Stimulated activated naive CD8-positive, alpha-beta T cell treated with anti-CD3 and anti-CD28 coated beads, Interleukin-15, amount 100 ng/mL, for 72 hours (primary cell): ENCODE data around the gene CYSRT1.

Source experiments
- ATAC-seq: fragments of 150-1000 bp; cut with Tn5 transposase; 2 replicates; pipeline ENCODE4 v1.10.0; 2021; ENCODE audit warnings: mild to moderate bottlenecking, moderate library complexity
- DNase-seq, 2 donors: peaks; one replicate each; pipeline ENCODE4 v3.0.0; 2021 to 2022
- H3K27ac Mint-ChIP-seq, 2 donors: one replicate each; pipeline ENCODE4 v1.8.0; 2022; ENCODE audit warnings: mild to moderate bottlenecking in 2 of 2, mixed read lengths in 2 of 2, moderate library complexity in 2 of 2
- H3K27me3 Mint-ChIP-seq: one replicate; pipeline ENCODE4 v1.8.0; 2022; ENCODE audit warnings: mixed read lengths
- H3K4me1 Mint-ChIP-seq: one replicate; pipeline ENCODE4 v1.8.0; 2022; ENCODE audit warnings: mild to moderate bottlenecking, mixed read lengths
- H3K4me3 Mint-ChIP-seq, 2 donors: one replicate each; pipeline ENCODE4 v1.8.0; 2022; ENCODE audit warnings: mild to moderate bottlenecking in 2 of 2, mixed read lengths in 2 of 2, moderate library complexity in 1 of 2
- H3K9me3 Mint-ChIP-seq, 2 donors: one replicate each; pipeline ENCODE4 v1.8.0; 2022; ENCODE audit warnings: mixed read lengths in 2 of 2

CYSRT1 gene

GRCh38 chr9:137198902-137199283 lies 26.1 kb upstream of the CYSRT1 start:
- H3K27me3 Mint-ChIP-seq, result peaks cover 15% of the 10 kb centered on the region
- DNase-seq, result no peak
- ATAC-seq, result no peak
- H3K9me3 Mint-ChIP-seq, result no peaks in the 10 kb centered on the region
- peak overlapping the region in 1 of 2 donors; percentile 89 for H3K4me3 Mint-ChIP-seq
- H3K27ac Mint-ChIP-seq, result no peak overlapping the region
- peaks cover 55% of the 10 kb centered on the region for H3K4me1 Mint-ChIP-seq

- Mint-ChIP-seq H3K9me3 (no peaks in the 10 kb centered on the region), H3K4me3 (peak overlapping the region; percentile 85 to 89), H3K27me3 (peaks cover 15% of the 10 kb centered on the region), H3K27ac (no peak overlapping the region), H3K4me1 (peaks cover 62% of the 10 kb centered on the region)
- no peak for DNase-seq
- no peak for ATAC-seq
Observed at GRCh38 chr9:137199411-137200121, 25.4 kb upstream of the CYSRT1 start.

DNA sequence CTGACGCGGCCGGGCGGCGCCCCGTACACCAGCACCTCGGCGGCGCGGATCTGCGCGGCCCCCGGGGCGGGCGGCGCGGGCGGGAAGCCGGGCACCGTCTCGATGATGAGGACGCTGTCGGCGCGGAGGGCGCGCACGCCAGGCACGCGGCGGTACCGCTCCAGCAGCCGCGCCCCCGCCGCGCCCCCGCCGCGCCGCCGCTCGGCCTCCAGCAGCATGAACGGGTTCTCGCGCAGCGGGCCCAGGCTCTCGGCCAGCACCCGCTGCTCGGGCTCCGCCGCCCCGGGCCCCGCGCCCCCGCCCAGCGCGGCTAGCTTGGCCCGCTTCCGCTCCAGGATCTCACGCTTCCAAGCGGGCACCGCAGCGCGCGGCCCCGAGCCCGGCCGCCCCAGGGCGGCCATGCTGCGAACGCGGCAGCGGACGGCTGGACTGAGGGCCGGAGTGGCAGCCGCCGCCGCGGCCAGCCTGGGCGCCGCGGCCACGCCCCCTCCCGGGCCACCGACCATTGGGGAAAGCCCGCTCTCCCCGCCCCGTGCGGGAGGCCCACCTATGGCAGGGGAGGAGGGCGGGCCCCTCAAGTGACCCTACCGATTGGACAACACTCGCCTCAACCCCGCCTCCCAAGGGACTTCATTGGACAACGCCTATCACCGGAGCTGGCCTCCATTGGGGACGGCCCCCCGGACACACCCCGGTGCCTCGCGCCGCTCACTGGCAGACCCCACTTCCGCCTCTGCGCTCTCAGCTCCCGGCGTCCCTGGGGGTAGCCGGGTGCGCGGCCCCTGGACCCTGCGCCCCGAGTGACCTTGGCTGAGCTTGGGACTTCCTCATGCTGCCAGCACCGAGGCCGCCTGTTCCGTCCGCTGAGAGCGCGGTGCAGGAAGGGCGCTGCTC lies 24.4 kb upstream of the CYSRT1 start, which contains the start of gene TPRN:
Gene TPRN (minus strand): TSS at position 431 of the 894 bp plus-strand sequence. CDS start 30 bp downstream, at position 401.
- peaks cover 15% of the 10 kb centered on the region for H3K27me3 Mint-ChIP-seq
- H3K4me1 Mint-ChIP-seq, result peaks cover 65% of the 10 kb centered on the region
- H3K4me3 Mint-ChIP-seq, result peak within 1 kb of the TSS; percentile 86 to 89
- peak within 1 kb of the TSS; percentile 65 to 82 for H3K27ac Mint-ChIP-seq
- H3K9me3 Mint-ChIP-seq, result no peaks in the 10 kb centered on the region
- peak; percentile 97 to 98 for DNase-seq
- ATAC-seq, result peak; percentile 96

DNA sequence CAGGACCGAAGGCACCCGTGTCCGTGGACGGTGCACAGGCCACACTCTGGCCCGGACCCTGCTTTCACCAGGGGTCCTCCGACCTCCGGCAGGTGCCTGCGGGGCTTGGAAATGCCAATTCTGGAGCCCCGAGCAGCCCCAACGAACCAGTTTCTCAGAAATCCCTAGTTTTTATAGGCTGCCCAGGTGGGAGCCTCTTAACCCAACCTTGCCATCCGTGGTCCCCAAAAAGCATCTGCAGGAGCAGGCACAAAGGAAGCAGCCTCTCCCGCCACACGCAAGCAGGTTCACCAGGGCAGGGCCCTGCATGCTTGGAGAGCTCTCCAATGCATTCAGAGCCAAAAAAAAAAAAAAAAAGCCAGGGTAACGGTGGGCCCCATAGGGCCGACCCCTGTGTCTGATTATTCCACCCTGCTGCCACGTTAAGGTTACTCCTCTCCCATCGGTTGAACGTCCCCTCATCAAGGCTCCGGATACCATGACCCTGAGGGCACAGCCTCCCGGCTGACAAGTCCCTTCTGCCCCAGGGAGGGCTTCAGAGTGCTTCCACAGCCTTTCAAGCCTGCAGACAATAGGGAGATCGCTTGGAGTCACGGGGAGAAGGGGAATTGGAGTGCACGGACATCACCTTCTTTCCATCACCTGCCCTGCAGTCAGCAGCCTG lies 23.6 kb upstream of the CYSRT1 start:
- DNase-seq (no peak), ATAC-seq (no peak)
- Mint-ChIP-seq H3K9me3 (no peaks in the 10 kb centered on the region), H3K4me1 (peaks cover 73% of the 10 kb centered on the region), H3K27ac (peak overlapping the region; percentile 65 to 82), H3K27me3 (peaks cover 15% of the 10 kb centered on the region), H3K4me3 (peak overlapping the region; percentile 86 to 89)

- Mint-ChIP-seq H3K4me1 (peaks cover 82% of the 10 kb centered on the region), H3K27ac (no peak overlapping the region), H3K9me3 (no peaks in the 10 kb centered on the region), H3K4me3 (no peak overlapping the region), H3K27me3 (peaks cover 15% of the 10 kb centered on the region)
- no peak for DNase-seq
- no peak for ATAC-seq
Observed at GRCh38 chr9:137202966-137203365, 22.0 kb upstream of the CYSRT1 start.

DNA sequence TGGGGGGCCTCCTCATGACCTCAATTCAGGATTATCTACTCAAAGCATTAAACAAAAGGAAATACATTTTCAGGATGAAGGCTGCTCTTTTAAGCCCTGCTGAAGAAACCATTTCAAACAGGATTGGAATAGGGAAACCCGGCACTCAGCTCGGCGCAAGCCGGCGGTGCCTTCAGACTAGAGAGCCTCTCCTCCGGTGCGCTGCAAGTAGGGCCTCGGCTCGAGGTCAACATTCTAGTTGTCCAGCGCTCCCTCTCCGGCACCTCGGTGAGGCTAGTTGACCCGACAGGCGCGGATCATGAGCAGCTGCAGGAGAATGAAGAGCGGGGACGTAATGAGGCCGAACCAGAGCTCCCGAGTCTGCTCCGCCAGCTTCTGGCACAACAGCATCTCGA lies 20.2 kb upstream of the CYSRT1 start:
- no peak for ATAC-seq
- peak overlapping the region; percentile 95 to 98 for H3K4me3 Mint-ChIP-seq
- H3K27ac Mint-ChIP-seq, result peak overlapping the region; percentile 92 to 95
- no peak for DNase-seq
- peaks cover 1% of the 10 kb centered on the region for H3K27me3 Mint-ChIP-seq
- H3K9me3 Mint-ChIP-seq, result no peaks in the 10 kb centered on the region
- H3K4me1 Mint-ChIP-seq, result peaks cover 70% of the 10 kb centered on the region

GRCh38 chr9:137205126-137206069 lies 19.6 kb upstream of the CYSRT1 start, which contains the start of the genes NDOR1 and TMEM203:
Gene NDOR1 (plus strand): TSS chr9:137205700. CDS start chr9:137205778, 78 bp downstream.
Gene TMEM203 (minus strand): TSS chr9:137205648. CDS start chr9:137205414, 234 bp downstream.
- peak; percentile 88 to 92 for DNase-seq
- H3K4me3 Mint-ChIP-seq, result peak within 1 kb of the TSS; percentile 95 to 98
- peak; percentile 71 for ATAC-seq
- H3K4me1 Mint-ChIP-seq, result peaks cover 69% of the 10 kb centered on the region
- H3K27ac Mint-ChIP-seq, result peak within 1 kb of the TSS; percentile 96 to 97
- no peaks in the 10 kb centered on the region for H3K9me3 Mint-ChIP-seq
- no peaks in the 10 kb centered on the region for H3K27me3 Mint-ChIP-seq

- Mint-ChIP-seq H3K27me3 (no peaks in the 10 kb centered on the region), H3K27ac (peak overlapping the region; percentile 96 to 97), H3K4me1 (peaks cover 60% of the 10 kb centered on the region), H3K4me3 (peak overlapping the region; percentile 95 to 98), H3K9me3 (no peaks in the 10 kb centered on the region)
- no peak for ATAC-seq
- DNase-seq, result no peak
Observed at GRCh38 chr9:137206602-137207001, 18.4 kb upstream of the CYSRT1 start.

DNA sequence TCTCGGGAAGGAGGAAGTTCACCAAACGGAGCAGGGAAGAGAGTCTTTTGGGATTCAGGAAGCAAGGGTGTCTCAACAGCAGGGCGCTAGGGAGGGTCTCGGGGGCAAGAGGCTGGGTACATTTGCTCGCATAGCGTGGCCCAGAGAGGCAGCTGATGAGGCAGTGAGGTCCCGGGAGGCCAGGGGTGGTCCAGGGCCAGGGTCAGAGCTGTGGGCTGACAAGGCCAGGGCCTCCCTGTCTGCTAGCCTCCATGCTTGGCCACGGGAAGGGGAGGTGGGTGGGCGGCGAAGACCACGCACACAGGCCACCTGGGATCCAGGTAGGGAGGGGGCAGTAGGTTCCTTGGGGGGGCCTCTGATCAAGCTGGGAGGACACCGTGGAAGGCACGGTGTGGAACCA lies 13.4 kb upstream of the CYSRT1 start:
- no peak for DNase-seq
- no peaks in the 10 kb centered on the region for H3K9me3 Mint-ChIP-seq
- peak; percentile 19 for ATAC-seq
- H3K4me3 Mint-ChIP-seq, result no peak overlapping the region
- no peaks in the 10 kb centered on the region for H3K27me3 Mint-ChIP-seq
- H3K27ac Mint-ChIP-seq, result peak overlapping the region in 1 of 2 donors; percentile 7
- peaks cover 18% of the 10 kb centered on the region for H3K4me1 Mint-ChIP-seq

- DNase-seq (no peak), ATAC-seq (no peak)
- H3K4me1 Mint-ChIP-seq, result peaks cover 8% of the 10 kb centered on the region
- H3K4me3 Mint-ChIP-seq, result no peak overlapping the region
- H3K27ac Mint-ChIP-seq, result no peak overlapping the region
- H3K27me3 Mint-ChIP-seq, result no peaks in the 10 kb centered on the region
- H3K9me3 Mint-ChIP-seq, result no peaks in the 10 kb centered on the region
Observed at GRCh38 chr9:137212520-137212919, 12.5 kb upstream of the CYSRT1 start.

DNA sequence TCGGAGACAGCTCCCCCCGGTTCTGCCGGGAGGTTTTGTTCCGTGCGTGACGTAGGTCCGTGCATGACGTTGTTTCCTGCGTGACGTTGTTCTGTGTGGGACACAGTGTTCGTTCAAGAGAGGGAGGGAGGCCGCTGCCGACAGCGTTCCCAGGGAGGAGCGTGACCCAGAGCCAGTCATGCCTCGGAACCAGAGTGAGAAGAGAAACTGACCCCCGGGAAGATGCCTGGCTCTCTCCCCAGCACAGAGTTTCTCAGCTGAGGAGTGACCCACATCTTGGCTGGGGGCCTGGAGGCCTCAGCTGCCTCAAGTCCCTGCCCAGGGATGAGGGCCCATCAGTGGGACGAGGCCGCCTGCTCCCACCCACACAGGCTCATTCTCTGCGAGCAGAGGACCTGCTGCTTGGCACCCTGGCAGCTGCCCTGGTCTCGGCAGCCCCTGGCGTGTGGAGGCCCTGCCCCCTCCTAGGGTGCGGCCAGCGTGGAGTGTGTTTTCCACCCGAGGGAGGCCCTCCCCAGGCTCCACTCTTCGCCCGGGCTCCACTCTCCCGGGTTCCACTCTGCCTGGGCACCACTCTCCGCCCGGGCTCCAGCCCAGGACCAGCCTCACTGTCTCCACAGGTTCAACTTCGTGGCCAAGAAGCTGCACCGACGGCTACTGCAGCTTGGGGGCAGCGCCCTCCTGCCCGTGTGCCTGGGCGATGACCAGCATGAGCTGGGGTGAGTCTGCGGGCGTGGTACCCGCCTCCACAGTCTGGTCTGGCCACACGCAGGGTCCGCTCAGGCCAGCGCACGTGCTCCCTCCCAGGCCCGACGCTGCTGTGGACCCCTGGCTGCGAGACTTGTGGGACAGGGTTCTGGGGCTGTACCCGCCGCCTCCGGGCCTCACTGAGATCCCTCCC lies 11.6 kb upstream of the CYSRT1 start:
- Mint-ChIP-seq H3K27me3 (no peaks in the 10 kb centered on the region), H3K27ac (no peak overlapping the region), H3K4me1 (peaks cover 5% of the 10 kb centered on the region), H3K4me3 (no peak overlapping the region), H3K9me3 (no peaks in the 10 kb centered on the region)
- peak; percentile 32 for ATAC-seq
- DNase-seq, result no peak

- ATAC-seq (no peak), DNase-seq (no peak)
- Mint-ChIP-seq H3K27me3 (no peaks in the 10 kb centered on the region), H3K27ac (no peak overlapping the region), H3K9me3 (no peaks in the 10 kb centered on the region), H3K4me3 (no peak overlapping the region), H3K4me1 (no peaks in the 10 kb centered on the region)
Observed at GRCh38 chr9:137214620-137215019, 10.4 kb upstream of the CYSRT1 start.

GRCh38 chr9:137215196-137215986 lies 9.6 kb upstream of the CYSRT1 start:
- Mint-ChIP-seq H3K4me3 (no peak overlapping the region), H3K27me3 (no peaks in the 10 kb centered on the region), H3K9me3 (no peaks in the 10 kb centered on the region), H3K4me1 (no peaks in the 10 kb centered on the region), H3K27ac (peak overlapping the region in 1 of 2 donors; percentile 33)
- ATAC-seq (no peak), DNase-seq (no peak)
